Stimulated activated CD4-positive, alpha-beta T cell treated with anti-CD3 and anti-CD28 coated beads, Interleukin-4, amount 100 ng/mL, for 48 hours (primary cell): ENCODE data around the gene TARBP2.
"Not testable (repeated sequence)": the region's sequence is repeated elsewhere in the genome, so short reads cannot be mapped to it uniquely, and the experiment has no call there.

Experiments used
- DNase-seq, 2 donors: peaks; one replicate each; pipeline ENCODE4 v3.0.0-alpha.2; 2020; ENCODE audit warnings: low read depth in 2 of 2

The TARBP2 gene

GRCh38 chr12:53474819-53475218 lies 26.3 kb upstream of the TARBP2 start:
- DNase-seq = no peak

- DNase-seq = no peak
Observed at GRCh38 chr12:53476769-53477209, 24.3 kb upstream of the TARBP2 start.

GRCh38 chr12:53478865-53479264 lies 22.2 kb upstream of the TARBP2 start:
- no peak for DNase-seq

GRCh38 chr12:53479331-53479730 lies 21.8 kb upstream of the TARBP2 start:
- no peak for DNase-seq

DNA sequence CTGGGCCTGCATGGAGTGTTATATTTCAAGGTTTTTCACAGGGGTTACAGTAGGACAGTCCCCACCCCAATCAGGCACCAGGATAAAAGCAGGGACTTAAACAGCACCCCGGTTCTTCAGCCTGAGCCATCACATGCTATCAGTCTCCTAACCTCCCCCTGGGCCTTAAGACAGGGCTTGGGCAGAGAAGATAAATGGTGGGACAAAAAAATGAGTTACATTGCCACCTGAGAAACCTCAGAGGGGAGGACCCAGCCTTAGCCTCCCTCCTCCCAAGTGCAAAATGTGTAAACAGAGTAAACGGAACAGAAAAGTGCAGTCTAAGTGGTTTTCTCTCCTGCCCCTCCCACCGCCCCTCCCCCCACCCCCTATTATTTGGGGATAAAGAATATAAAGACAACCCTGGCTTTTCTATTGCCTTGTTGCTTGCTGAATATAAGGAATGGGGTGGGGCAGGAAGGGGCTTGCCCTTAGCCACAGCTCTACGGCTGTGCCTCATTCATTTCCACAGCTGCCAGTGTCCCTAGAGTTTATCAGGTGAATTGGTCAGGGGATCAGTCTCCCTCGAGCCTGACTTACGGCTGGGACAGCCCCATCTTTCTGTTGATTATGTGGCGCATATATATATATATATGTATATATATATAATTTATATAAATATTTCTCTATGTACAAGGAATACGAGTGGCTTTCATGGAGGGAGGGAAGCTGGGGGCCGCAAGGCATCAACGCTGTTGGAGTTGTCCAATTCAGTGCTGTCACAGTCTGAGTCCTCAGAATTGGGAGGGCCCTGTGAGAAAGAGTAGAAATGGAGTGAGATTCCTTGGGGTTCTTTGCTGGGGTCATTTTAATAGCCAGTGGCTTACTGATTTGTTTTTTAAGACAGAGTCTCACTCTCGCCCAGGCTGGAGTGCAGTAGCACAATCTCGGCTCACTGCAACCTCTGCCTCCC lies 20.3 kb upstream of the TARBP2 start:
- DNase-seq = no peak

GRCh38 chr12:53481458-53481857 lies 19.6 kb upstream of the TARBP2 start:
- DNase-seq = not testable (repeated sequence)

DNA sequence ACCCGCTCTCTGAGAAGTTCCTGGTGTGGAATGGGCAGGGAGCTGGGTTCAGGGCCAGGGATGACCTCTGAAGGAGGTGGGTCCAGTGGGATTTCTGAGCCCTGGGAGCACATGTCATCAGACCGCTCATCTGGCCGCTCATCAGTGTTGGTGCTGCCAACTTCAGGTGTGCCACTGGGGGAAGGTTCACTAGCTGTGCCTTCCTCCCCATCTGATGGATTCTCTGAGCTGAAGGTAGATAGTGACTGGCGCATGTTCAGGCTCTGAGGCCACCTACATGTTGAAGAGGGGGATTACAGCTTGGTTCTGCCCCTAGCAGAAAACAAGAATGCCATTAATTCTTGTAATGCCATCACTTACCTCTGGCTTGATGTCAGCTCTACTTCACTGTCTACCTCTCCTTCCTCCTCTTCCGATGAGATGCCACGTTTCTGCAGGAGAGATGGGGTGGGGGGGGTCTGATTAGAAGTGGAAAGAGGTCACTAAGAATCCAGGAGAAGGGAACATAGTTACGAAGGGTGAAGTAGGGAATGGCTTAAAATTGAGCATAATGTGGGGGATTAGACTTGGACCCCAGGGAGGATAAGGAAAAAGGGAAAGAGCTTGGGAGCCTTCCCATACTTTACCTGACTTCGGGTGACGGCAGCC lies 19.0 kb upstream of the TARBP2 start:
- DNase-seq = no peak

- no peak for DNase-seq
Observed at GRCh38 chr12:53482626-53483168, 18.4 kb upstream of the TARBP2 start.

DNA sequence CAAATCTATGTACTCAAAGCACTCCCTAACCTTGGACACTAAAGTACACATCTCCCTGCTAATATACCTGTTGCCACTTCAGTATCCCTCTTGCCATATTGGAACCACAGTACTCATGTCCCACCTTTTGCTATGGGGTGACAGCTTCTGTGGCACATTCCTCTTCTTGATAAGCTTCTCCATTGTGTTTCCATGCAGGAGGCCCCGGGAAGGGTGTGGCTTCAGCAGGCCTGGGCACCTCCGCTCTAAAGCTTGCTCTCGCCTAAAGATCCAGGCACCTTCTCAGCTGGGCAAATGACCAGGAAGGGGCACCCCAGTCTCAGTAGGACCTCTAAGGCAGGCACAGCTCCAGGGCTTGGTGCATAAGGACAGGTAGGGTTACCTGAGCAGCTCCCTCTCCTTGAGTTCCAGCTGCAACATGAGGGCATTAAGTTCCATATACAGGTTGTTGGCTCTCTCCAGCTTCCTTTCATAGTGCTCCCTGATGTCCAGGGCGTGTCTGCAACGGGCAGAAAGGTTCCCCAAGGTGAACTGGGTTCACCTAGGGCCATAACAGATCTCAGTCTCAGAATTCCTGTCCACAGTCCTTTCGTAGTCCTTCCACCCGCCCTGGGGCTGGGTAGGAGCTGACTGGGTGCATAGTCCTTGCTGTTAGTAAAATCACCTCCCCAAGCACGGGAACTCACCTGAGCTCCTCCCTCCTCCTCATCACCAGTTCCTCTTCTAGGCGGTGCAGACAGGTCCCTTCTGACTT lies 17.7 kb upstream of the TARBP2 start:
- DNase-seq = no peak

DNA sequence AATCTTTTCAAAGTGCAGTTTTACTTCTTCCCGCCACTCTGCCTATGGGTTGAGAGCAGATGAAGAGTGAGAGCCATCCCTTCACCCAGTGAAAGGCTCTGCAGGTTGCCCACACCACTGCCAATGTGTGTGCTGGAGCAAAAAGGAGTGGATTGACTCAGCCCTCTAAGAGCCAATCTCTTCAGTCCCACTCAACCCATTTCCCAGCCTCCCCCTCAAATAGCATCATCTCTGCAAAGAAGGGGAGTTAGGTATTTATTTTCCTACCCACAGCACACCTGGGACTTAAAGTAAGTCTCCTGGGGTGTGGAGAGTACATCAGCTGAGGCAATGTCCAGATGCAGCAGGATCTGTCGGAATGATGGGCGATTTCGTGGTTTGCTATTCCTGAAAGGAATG lies 17.1 kb upstream of the TARBP2 start:
- no peak for DNase-seq

GRCh38 chr12:53484686-53485575 lies 16.2 kb upstream of the TARBP2 start:
- DNase-seq = no peak

- DNase-seq = no peak
Observed at GRCh38 chr12:53485955-53486735, 14.9 kb upstream of the TARBP2 start.

DNA sequence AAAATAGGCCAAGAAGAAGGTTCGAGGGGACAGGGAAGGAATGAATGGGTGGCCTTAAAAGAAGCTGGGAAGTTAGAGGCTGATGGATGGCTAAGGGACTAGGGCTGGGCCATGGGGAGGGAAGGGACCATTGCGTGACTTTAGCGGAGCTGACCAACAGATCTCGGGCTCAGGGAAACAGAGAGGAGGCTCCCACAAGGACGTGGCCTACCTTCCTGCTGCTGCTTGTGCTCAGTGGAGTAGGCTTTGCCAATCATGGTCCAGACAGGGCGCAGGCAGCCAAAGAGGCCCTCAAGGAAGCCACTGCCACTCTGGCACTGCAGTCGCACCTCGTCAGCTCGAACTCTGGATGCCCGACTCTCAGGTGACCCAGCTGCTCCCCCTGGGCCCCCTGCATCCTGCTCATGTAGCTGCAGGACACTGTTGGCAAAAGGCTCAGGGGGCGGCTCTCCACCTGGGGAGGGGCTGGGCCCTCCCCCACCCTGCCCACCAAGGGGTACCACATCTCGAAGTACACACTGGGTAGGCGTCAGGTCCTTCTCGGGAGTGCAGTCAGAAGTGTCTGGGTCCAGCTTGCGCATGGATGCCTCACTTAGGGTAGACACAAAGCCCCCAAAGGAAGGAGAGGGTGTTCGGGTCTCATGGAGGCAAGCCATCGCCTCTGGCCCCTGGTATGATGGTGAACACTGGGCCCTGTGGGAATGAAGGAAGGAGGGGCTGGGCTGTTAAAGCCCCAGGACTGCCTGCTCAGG lies 14.2 kb upstream of the TARBP2 start:
- no peak for DNase-seq

GRCh38 chr12:53489242-53489864 lies 11.7 kb upstream of the TARBP2 start:
- DNase-seq = no peak

DNA sequence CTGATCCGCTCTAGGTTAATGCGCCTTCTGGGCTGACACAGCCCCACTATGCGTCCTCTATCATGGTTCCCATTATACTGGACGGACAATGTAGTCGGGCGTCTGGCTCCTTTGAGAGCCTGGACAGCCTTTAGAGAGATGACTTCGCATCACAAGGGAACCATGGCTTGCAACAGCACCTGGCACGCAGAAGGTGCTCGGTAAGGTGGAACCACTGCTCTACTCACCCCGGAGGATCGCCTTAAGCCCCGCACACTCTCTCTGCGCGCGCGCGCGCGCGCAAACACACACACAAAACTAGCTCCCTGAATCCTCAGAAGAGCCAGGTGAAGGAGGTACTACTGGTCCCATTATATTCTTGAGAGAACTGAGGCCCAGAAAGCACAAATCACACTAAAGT lies 8.9 kb upstream of the TARBP2 start:
- DNase-seq = no peak

GRCh38 chr12:53492830-53493609 lies 8.1 kb upstream of the TARBP2 start:
- DNase-seq = peak; percentile 78 to 80

- DNase-seq = no peak
Observed at GRCh38 chr12:53493610-53494391, 7.3 kb upstream of the TARBP2 start.
